ENCODE results near the gene HYAL1.

Gene HYAL1

GRCh38 chr3:50250514-50250913 lies 52.9 kb downstream of the HYAL1 start:
- TF ChIP-seq, protein P1, sequence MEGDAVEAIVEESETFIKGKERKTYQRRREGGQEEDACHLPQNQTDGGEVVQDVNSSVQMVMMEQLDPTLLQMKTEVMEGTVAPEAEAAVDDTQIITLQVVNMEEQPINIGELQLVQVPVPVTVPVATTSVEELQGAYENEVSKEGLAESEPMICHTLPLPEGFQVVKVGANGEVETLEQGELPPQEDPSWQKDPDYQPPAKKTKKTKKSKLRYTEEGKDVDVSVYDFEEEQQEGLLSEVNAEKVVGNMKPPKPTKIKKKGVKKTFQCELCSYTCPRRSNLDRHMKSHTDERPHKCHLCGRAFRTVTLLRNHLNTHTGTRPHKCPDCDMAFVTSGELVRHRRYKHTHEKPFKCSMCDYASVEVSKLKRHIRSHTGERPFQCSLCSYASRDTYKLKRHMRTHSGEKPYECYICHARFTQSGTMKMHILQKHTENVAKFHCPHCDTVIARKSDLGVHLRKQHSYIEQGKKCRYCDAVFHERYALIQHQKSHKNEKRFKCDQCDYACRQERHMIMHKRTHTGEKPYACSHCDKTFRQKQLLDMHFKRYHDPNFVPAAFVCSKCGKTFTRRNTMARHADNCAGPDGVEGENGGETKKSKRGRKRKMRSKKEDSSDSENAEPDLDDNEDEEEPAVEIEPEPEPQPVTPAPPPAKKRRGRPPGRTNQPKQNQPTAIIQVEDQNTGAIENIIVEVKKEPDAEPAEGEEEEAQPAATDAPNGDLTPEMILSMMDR (IDR thresholded peaks at IDR 0.05; ENCODE audit: insufficient read depth, low read depth, low read length, missing control alignments) = no peak
- DNase-seq (ENCODE audit: low read depth) = no peak
- H3K4me3 ChIP-seq (ENCODE audit: low read length) = no peak overlapping the region

All from epithelial cell of esophagus (primary cell).